ENCODE data around the gene VKORC1L1.
"Not testable (repeated sequence)": the region's sequence is repeated elsewhere in the genome, so short reads cannot be mapped to it uniquely, and the experiment has no call there.

The VKORC1L1 gene

GRCh38 chr7:65937296-65937695 lies 64.4 kb downstream of the VKORC1L1 start:
- DNase-seq (ENCODE audit: low read depth in 4 of 4, low spot score in 1 of 4), result no peak

DNA sequence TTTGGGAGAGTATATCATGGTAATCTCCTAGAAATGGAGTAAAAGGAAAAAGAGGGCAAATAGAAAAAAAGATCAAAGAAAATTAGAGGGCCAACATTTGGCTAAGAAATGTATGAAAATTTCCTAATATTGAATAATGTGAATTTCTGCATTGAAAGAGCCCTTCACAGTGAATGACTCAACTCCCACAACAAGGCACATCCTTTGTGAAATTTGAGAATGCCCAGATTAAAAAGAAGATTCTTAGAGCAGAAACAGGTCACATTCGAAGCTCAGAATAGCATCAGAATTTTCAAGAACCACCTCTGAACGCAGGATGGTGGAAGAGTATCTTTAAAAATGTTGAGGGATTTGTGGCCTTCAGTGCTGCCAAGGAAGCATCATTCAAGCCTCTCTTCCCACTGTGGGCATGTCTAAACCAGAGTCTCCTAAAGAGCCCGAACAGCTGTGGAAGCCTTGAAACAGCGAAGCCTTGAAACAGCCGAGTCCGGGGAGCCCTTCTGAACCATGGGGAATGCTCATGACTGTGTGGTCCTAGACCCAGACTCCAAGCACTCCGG lies 65.5 kb downstream of the VKORC1L1 start:
- no peak for DNase-seq (ENCODE audit: low read depth in 4 of 4, low spot score in 1 of 4)

DNA sequence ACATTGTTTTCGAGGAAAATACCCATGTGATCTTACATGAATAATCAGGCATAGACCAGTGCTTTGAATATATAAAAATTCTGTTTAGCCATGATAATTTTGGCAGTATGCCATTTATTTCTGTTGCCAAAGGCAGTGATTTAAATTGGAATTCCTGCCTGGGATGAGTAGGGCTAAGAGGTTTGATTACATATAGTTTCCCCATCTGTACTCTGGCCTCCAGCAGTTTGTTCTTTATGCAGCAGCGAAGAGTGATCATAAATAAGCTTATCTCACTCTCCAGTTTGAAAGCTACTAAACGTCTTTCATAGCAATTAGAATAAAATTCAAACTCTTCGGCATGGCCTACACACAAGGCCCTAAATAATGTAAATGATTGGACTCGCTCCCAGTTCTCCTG lies 72.9 kb downstream of the VKORC1L1 start:
- DNase-seq (ENCODE audit: low read depth in 4 of 4, low spot score in 1 of 4), result not testable (repeated sequence)

DNA sequence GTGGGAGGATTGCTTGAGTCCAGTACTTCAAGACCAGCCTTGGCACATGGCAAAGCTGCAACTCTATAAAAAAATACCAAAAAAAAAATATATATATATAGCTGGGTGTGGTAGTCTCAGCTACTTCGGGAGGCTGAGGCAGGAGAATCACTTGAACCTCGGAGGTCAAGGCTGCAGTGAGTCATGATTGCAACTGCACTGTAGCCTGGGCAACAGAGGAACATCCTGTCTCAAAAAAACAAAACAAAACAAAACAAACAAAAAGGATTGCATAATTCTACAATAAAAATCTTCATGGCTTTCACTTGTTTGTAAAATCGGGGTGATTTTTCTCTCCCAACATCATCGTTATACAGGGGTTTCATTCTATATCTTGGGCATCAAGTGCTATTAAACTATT lies 74.0 kb downstream of the VKORC1L1 start:
- no peak for DNase-seq (ENCODE audit: low read depth in 4 of 4, low spot score in 1 of 4)

- no peak for DNase-seq (ENCODE audit: low read depth in 4 of 4, low spot score in 1 of 4)
Observed at GRCh38 chr7:65951837-65952578, 79.1 kb downstream of the VKORC1L1 start.

DNA sequence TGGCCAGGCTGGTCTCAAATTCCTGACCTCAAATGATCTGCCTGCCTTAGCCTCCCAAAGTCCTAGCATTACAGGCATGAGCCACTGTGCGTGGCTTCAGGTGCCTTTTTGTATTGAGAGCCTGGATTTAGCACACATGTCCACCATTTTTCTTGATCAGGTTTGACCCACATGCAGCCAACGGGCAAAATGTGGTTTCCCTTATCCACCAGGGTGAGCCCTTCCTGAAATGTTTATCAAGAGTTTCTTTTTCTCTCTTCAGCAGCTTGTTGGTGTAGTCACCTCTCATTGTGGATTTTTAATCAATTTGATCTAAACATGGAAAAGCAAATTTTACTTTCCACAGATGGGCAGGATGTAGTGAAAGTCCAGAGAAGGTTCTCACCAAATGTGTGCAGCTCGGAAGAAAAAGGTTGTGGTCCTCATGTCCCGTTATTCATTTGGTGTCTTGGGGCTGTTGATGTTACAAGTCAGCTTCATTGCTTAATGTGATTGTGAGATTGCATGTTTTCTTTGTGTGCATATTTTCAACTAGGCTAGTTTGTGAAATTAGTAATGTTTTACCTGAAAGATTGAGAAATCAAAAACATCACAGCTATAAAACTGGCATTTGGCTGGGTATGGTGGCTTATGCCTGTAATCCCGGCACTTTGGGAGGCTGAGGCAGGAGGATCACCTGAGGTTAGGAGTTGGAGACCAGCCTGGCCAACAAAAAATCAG lies 80.3 kb downstream of the VKORC1L1 start:
- no peak for DNase-seq (ENCODE audit: low read depth in 4 of 4, low spot score in 1 of 4)

- DNase-seq (ENCODE audit: low read depth in 4 of 4, low spot score in 1 of 4), result no peak
Observed at GRCh38 chr7:65953890-65954450, 81.1 kb downstream of the VKORC1L1 start.

- no peak for DNase-seq (ENCODE audit: low read depth in 4 of 4, low spot score in 1 of 4)
Observed at GRCh38 chr7:65955718-65956117, 82.8 kb downstream of the VKORC1L1 start.

GRCh38 chr7:65960351-65961074 lies 87.6 kb downstream of the VKORC1L1 start:
- DNase-seq (ENCODE audit: low read depth in 4 of 4, low spot score in 1 of 4), result no peak

GRCh38 chr7:65962033-65962432 lies 89.2 kb downstream of the VKORC1L1 start:
- no peak for DNase-seq (ENCODE audit: low read depth in 4 of 4, low spot score in 1 of 4)

DNA sequence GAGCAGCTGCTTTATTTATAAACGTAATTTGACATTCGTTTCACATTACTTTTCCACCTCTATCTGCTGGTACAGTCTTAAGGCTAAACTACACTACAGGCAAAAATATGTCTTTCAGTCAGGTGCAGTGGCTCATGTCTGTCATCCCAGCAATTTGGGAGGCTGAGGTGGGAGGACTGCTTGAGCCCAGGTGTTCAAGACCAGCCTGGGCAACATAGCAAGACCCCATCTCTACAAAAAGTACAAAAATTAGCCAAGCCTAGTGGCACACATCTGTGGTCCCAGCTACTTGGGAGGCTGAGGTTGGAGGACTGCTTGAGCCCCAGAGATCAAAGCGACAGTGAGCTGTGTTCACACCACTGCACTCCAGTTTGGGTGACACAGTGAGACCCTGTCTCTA lies 91.8 kb downstream of the VKORC1L1 start:
- not testable (repeated sequence) for DNase-seq (ENCODE audit: low read depth in 4 of 4, low spot score in 1 of 4)

- no peak for DNase-seq (ENCODE audit: low read depth in 4 of 4, low spot score in 1 of 4)
Observed at GRCh38 chr7:65966146-65966545, 93.3 kb downstream of the VKORC1L1 start.

GRCh38 chr7:65967361-65968155 lies 94.7 kb downstream of the VKORC1L1 start:
- no peak for DNase-seq (ENCODE audit: low read depth in 4 of 4, low spot score in 1 of 4)

GRCh38 chr7:65968256-65969185 lies 95.6 kb downstream of the VKORC1L1 start:
- DNase-seq (ENCODE audit: low read depth in 4 of 4, low spot score in 1 of 4), result no peak

DNA sequence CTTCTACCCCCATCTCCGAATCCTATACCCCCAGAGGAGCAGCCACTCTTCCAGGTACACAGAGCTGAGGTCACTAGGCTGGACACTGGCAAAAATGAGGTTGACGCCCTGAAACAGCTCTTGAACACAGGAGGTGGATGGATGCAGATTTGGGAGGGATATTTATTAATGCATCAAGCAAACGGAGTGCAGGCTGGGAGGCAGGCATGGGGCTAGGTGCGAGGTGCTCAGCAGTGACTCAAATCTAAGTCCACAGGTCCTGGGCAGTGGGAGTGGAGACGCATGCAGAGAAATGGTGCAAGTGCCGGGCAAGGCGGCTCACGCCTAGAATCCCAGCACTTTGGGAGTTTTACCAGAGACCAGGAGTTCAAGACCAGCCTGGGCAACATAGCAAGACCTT lies 98.1 kb downstream of the VKORC1L1 start:
- DNase-seq (ENCODE audit: low read depth in 4 of 4, low spot score in 1 of 4), result no peak

GRCh38 chr7:65972976-65973375 lies 100.1 kb downstream of the VKORC1L1 start:
- no peak for DNase-seq (ENCODE audit: low read depth in 4 of 4, low spot score in 1 of 4)

DNA sequence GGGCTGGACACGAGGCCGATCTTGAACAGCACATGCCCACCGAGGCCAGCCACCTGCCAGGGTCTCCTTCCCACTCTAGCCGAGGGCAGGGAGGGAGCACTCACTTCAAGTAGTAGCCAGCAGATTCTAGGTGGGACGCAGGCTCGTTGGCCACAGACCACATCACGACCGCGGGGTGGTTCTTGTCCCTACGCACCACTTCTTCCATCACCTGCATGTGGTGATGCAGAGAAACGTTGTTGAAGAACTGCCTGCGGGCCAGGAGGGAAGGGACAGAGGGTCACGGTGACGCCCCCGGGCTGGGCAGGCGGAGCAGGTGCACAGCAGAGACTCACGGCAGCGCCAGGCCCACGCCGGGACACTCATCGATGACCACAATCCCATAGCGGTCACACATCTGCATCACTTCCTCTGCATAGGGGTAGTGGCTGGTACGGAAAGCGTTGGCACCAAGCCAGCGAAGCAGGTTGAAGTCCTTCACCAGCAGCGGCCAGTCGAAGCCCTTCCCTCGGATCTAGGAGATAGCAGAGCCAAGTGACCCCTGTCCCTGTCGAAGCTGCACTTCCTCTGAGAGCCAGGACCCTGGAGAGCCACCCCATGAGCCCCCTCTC lies 101.4 kb downstream of the VKORC1L1 start:
- DNase-seq (ENCODE audit: low read depth in 4 of 4, low spot score in 1 of 4), result no peak

DNA sequence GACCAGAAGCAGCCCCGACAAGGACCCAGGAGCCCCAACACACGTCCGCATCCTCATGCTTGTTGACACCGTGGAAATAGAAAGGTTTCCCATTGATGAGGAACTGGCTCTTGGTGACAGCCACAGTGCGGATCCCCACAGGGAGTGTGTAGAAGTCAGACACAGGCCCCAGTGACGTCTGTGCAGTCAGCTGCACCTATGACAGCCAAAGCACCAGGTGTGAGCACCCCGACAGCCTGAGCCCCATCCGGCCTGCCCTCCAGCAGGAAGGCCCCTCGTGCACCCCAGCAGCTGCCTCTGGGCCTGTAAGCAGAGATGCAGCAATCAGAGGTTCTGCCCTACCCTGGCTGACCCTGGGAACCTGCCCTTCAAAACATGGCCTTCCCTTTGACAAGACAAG lies 102.0 kb downstream of the VKORC1L1 start:
- no peak for DNase-seq (ENCODE audit: low read depth in 4 of 4, low spot score in 1 of 4)

DNA sequence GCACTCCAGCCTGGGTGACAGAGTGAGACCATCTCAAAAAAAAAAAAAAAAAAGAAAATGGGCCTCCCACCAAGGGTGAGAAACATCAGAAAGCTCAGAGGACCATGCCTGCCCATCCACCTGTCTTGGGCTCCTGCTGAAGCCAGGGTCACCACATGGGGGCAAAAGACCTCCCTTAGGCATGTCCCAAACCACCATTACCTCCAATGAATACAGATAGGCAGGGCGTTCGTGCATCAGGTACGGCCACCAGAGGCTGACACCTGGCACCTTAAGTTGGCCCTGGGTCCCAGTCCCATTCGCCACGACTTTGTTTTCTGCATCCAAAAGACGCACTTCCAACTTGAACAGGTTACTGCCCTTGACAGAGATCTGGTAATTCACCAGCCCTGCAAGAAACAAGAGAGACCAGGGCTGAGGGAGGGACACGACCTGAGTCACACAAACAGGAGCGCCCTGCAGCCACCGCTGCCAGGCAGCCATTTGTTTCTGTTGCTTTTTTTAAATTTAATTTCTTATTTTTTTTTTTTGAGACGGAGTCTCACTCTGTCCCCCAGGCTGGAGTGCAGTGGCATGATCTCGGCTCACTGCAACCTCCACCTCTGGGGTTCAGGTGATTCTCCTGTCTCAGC lies 103.1 kb downstream of the VKORC1L1 start:
- no peak for DNase-seq (ENCODE audit: low read depth in 4 of 4, low spot score in 1 of 4)

Measured in stimulated activated CD4-positive, alpha-beta T cell treated with anti-CD3 and anti-CD28 coated beads, Interleukin-1b, Interleukin-23, amount 100 ng/mL, for 24 hours (primary cell).